Measurements from ENCODE around the gene MSANTD2. TPM values are rescaled to one million over a fixed set of nuclear protein-coding genes. Genes with fewer than 3 reads are reported as not detected.

Gene MSANTD2
- total and polyA plus RNA-seq, 2 of the 4 experiments (the other 2 are of a cell fraction) = 5.0 to 6.0 TPM

DNA sequence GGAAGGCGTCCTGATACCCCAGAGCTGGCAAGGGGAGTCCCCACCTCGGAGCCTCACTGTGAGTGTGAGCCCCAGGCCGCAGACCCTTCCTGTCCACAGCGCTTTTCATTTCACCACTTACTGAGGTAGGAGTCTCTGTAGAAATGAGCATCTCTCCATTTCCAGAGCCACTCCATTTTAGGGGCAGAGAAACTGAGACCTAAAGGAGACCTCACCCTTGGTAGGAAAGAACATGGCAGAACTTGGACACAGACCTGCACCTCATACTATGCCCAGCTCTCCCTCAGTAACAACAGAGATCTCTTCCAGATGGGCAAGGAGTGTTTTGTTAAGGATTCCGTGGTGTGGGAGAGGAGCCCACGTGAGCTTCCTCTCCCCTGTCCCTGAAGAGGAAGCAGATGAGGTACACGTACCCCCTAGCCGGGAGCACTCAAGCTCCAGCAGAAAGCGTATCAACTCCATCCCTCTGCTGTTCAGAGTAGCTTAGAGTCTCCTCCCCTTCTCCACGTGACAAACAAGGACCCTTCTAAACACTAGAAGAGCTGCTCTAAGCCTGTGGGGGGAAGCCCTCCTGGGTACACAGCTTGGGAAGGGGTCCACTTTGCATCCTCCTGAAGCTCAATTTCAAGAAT is 47.6 kb downstream of the MSANTD2 start:
- H3K4me3 ChIP-seq (ENCODE audit: insufficient read depth, low read depth, low read length) = no peak overlapping the region
- no peaks in the 10 kb centered on the region for H3K79me1 ChIP-seq (ENCODE audit: low read depth in 1 of 2, low read length in 2 of 2)
- DNase-seq = no peak
- peak overlapping the region; percentile 39 for H2BK120ac ChIP-seq (ENCODE audit: low read depth, low read length)
- CTCF ChIA-PET = interaction anchor here (1.5 kb wide), 1 partner anchor 10 kb away, joined by 3 read pairs; no protein-coding TSS in a partner anchor
- dilution Hi-C loops (cut with HindIII; ENCODE audit: low sequenced_read_pairs, unreplicated experiment) (no loop called here), intact Hi-C loops (cut with micrococcal nuclease) (no loop called here), in situ Hi-C loops (cut with MboI; ENCODE audit: low sequenced_read_pairs) (no loop called here)
- peak overlapping the region in 1 of 2 experiments; percentile 61; a peak in 1 of 4 replicates for H4K8ac ChIP-seq (ENCODE audit: low read depth in 2 of 2, low read length in 2 of 2)
- no peak overlapping the region; the same call in 1 of the 2 replicates for H4K91ac ChIP-seq (ENCODE audit: insufficient read depth, low read depth, low read length)
- no CpG with 5 or more reads among the region's 10 CpGs for WGBS, 2 experiments (ENCODE audit: extremely low coverage in 2 of 2, insufficient read length in 1 of 2)
- no peak overlapping the region for H3K4me2 ChIP-seq (ENCODE audit: low read depth, low read length)
- H3K9ac ChIP-seq (ENCODE audit: low read depth, low read length) = no peak overlapping the region
- peaks cover 26% of the 10 kb centered on the region for H3K9me1 ChIP-seq (ENCODE audit: insufficient read depth, low read length)
- TF ChIP-seq MXI1 (IDR thresholded peaks at IDR 0.05; ENCODE audit: borderline replicate concordance, low read depth, low read length) = no peak
- TF ChIP-seq, protein P1, sequence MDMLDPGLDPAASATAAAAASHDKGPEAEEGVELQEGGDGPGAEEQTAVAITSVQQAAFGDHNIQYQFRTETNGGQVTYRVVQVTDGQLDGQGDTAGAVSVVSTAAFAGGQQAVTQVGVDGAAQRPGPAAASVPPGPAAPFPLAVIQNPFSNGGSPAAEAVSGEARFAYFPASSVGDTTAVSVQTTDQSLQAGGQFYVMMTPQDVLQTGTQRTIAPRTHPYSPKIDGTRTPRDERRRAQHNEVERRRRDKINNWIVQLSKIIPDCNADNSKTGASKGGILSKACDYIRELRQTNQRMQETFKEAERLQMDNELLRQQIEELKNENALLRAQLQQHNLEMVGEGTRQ (IDR thresholded peaks at IDR 0.05; ENCODE audit: low read depth, low read length) = no peak
- TF ChIP-seq CHD1 (IDR thresholded peaks at IDR 0.05; ENCODE audit: low read depth, low read length) = no peak
- no peak for TF ChIP-seq SMC3 (IDR thresholded peaks at IDR 0.05; ENCODE audit: low read depth, low read length)
- no peak for TF ChIP-seq RFX5 (IDR thresholded peaks at IDR 0.05; ENCODE audit: low read depth, low read length)
- TF ChIP-seq, protein P2, sequence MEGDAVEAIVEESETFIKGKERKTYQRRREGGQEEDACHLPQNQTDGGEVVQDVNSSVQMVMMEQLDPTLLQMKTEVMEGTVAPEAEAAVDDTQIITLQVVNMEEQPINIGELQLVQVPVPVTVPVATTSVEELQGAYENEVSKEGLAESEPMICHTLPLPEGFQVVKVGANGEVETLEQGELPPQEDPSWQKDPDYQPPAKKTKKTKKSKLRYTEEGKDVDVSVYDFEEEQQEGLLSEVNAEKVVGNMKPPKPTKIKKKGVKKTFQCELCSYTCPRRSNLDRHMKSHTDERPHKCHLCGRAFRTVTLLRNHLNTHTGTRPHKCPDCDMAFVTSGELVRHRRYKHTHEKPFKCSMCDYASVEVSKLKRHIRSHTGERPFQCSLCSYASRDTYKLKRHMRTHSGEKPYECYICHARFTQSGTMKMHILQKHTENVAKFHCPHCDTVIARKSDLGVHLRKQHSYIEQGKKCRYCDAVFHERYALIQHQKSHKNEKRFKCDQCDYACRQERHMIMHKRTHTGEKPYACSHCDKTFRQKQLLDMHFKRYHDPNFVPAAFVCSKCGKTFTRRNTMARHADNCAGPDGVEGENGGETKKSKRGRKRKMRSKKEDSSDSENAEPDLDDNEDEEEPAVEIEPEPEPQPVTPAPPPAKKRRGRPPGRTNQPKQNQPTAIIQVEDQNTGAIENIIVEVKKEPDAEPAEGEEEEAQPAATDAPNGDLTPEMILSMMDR (conservative IDR thresholded peaks at IDR 0.05; ENCODE audit: low read depth, low read length) = no peak
- no peak for TF ChIP-seq NFE2L2 (IDR thresholded peaks at IDR 0.05; ENCODE audit: low read depth, low read length)
- H3K14ac ChIP-seq (replicated peaks; ENCODE audit: low read depth, low read length) = peak overlapping the region; percentile 40
- BruUV-seq (replicated peaks) = no TSS peak
- H3K18ac ChIP-seq (ENCODE audit: low read depth, low read length) = no peak overlapping the region
- H2BK15ac ChIP-seq (ENCODE audit: low read depth, low read length) = peak overlapping the region; percentile 35; the same call in 1 of the 3 replicates
- H4K5ac ChIP-seq (ENCODE audit: low read depth, low read length) = no peak overlapping the region
- H3K23ac ChIP-seq (ENCODE audit: low read depth, low read length) = 0 out of 2 replicates have a peak overlapping the region, but pooled peaks have one; percentile 55
- peak overlapping the region; percentile 68; the same call in 1 of the 2 replicates for H2BK20ac ChIP-seq (ENCODE audit: low read depth, low read length)
- H3K9me3 ChIP-seq (ENCODE audit: control insufficient read depth, insufficient read depth, low read length) = no peaks in the 10 kb centered on the region
- H3K4me1 ChIP-seq (ENCODE audit: control insufficient read depth, insufficient read depth, low read length) = peaks cover 12% of the 10 kb centered on the region
- no peaks in the 10 kb centered on the region for H3K36me3 ChIP-seq (ENCODE audit: control insufficient read depth, insufficient read depth, low read length)
- no peak overlapping the region for H3K56ac ChIP-seq (ENCODE audit: extremely low read depth, insufficient read depth, low read length)
- H2AK9ac ChIP-seq (replicated peaks; ENCODE audit: low read depth, low read length, poor library complexity) = peak overlapping the region; percentile 74
- peak overlapping the region; percentile 56 for H2AK5ac ChIP-seq (ENCODE audit: low read depth, low read length)
- no peaks in the 10 kb centered on the region; the same call in 1 of the 2 replicates for H3K27me3 ChIP-seq (ENCODE audit: control insufficient read depth, insufficient read depth, low read length)
- no peak for ATAC-seq (ENCODE audit: low read depth)
- no peak overlapping the region for H2BK5ac ChIP-seq (ENCODE audit: low read depth, low read length, poor library complexity, severe bottlenecking)
- peak overlapping the region; percentile 53 for H3K4ac ChIP-seq (ENCODE audit: low read depth, low read length)
- no peaks in the 10 kb centered on the region for H4K20me1 ChIP-seq (ENCODE audit: insufficient read depth, low read length)
- POLR2A ChIA-PET (ENCODE audit: unreplicated experiment) = no interaction called here
- H2AFZ ChIP-seq (replicated peaks; ENCODE audit: low read length, poor library complexity) = peak overlapping the region; percentile 75
- no peak overlapping the region for H3K27ac ChIP-seq (ENCODE audit: insufficient read depth, low read length)
